HTR-8/SVneo (cell line): ENCODE measurements around the gene RAB5IF.

Experiments used
- DNase-seq: peaks from one replicate; pipeline ENCODE4 v3.0.0; 2011; ENCODE audit warnings: low spot score, mixed read lengths; ENCODE audit not compliant: insufficient read length
- FAIRE-seq: peaks from 2 replicates; lab custom pipeline; 2011; peaks lifted over from hg19 to GRCh38; lab: Jason Lieb, UNC

RAB5IF gene

DNA sequence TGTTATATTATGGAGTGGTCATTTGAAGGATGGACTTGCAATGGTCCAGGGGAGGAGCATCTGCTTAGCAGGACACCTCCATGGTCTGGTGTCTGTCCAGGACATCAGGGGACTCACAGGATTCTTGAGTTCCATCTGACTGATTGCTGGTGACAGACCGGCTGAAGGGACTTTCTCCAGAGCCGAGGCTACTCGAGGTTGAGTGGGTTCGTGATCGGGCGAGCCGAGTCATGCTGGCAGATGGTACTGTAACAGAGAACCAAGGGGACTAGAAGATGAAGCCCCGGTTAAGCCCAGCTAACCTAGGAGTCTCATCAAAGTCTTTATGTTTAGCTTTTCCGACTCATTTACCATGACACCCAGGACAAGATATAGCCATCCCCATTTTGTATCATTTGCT, 47.9 kb downstream of the RAB5IF start:
- DNase-seq (no peak), FAIRE-seq (peak; percentile 73)

DNA sequence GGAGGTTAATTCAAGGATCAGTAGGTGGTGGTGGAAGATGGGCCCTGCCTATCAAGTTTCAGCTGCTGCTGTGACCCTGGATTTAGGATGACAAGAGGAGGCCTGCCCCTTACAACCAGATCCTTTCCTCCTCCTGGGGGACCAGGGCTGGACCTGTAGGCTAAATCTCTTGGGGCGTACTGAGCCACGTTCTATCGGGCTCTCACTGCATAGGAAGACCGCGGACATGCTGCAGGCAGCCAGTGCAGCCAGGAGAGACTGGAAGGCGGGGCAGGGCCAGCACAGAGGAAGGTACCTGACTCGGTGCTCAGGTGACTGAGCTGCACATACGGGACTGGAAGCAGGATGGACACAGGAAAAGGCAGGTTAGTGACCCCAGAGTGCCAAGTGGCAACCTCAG, 48.9 kb downstream of the RAB5IF start:
- DNase-seq (no peak), FAIRE-seq (no peak)

DNA sequence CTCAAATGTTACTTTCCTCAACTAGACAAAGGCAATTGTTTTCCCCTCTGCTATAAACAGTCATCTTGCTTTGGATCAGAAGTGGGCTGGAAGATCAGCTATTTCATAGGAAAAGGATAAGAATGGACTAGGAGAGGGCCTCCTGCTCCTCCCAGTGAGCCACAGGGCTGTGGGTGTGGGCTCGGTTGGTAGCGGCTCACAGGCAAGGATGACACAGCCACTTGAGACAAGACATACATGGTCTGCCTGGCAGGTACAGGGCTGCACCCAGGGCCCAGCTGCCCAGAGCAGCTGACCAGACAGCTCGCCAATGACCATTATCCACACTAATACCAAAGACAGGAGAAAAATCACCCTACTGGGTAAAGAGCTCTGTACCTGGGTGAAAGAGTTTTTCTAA, 49.4 kb downstream of the RAB5IF start:
- FAIRE-seq (peak; percentile 26), DNase-seq (no peak)

DNA sequence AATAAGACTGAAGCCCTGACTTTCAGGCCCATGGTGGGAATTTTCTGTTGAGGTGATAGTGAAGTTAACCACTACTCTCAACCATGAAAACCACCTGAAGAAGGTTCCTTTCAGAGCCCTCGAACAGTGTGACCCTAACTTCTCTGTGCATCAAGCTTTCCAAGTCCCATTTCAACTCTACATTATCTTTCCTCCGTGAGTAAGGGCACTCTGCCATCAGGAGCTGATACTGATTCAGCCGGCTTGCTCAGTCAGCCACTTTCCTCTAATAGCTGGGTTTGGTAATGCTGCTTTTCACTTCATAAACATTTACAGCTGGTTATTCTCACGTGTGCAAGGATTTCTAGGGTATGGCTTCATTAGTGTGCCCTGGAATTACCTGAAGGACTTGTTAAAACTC, 51.2 kb downstream of the RAB5IF start:
- FAIRE-seq: peak; percentile 42
- DNase-seq: no peak

DNA sequence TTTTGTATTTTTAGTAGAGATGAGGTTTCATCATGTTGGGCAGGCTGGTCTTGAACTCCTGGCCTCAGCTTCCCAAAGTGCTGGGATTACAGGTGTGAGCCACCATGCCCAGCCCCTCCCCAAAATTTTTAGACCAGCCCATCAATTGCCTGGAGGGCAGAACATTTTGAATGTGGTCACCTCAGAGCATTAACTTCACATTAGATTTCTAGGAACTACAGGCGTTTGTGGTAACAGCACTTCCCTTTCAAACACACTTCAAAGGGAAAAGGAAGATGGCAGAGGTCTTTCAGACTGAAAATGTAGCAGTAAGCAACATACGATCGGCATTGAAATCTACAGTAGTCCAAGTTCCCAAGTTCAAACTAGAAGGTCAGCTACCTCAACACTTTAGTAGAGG, 52.7 kb downstream of the RAB5IF start:
- FAIRE-seq (no peak), DNase-seq (no peak)
